ENCODE results near the gene FCSK. TPM values are rescaled to one million over a fixed set of nuclear protein-coding genes. Genes with fewer than 3 reads are reported as not detected.
A peak's percentile ranks its signal among the peaks of the same experiment; 100 is the strongest.

FCSK gene
- total RNA-seq, 6 experiments from 2014 or later, result 10.9 to 16.7 (median 13.4) TPM

GRCh38 chr16:70476272-70477020 is 22.1 kb downstream of the FCSK start:
- 58% methylated on average over 4 of the region's 13 CpGs for WGBS (ENCODE audit: insufficient coverage, low coverage, low lambda C conversion rate, missing lambda C conversion rate)
- H3K36me3 ChIP-seq, result peaks cover 0 to 48% (median 9%) of the 10 kb centered on the region in 4 donors
- ATAC-seq, result no peak

GRCh38 chr16:70478169-70478568 is 23.8 kb downstream of the FCSK start:
- Histone ChIP-seq H3K36me3 (peaks cover 0 to 52% (median 10%) of the 10 kb centered on the region in 4 donors), H3K27ac (no peak overlapping the region), H3K4me3 (no peak overlapping the region), H3K4me1 (no peaks in the 10 kb centered on the region), H3K9me3 (no peaks in the 10 kb centered on the region), H3K27me3 (no peaks in the 10 kb centered on the region)
- intact Hi-C loops (cut with DNase I), result no loop called here
- DNase-seq (peak in 1 of 3 donors; percentile 44), ATAC-seq (no peak)
- TF ChIP-seq POLR2A (IDR thresholded peaks at IDR 0.05) (no peak), CTCF (IDR thresholded peaks at IDR 0.05) (no peak)
- WGBS (ENCODE audit: insufficient coverage, low coverage, low lambda C conversion rate, missing lambda C conversion rate), result no CpG with 5 or more reads among the region's 8 CpGs

More at GRCh38 chr16:70476272-70477020, 22.1 kb downstream of the FCSK start:
- TF ChIP-seq CTCF (IDR thresholded peaks at IDR 0.05) (no peak), POLR2A (IDR thresholded peaks at IDR 0.05) (no peak)
- no peak overlapping the region for H3K4me3 ChIP-seq
- intact Hi-C loops (cut with DNase I), result no loop called here
- H3K4me1 ChIP-seq, result no peaks in the 10 kb centered on the region
- no peak overlapping the region for H3K27ac ChIP-seq
- H3K27me3 ChIP-seq, result no peaks in the 10 kb centered on the region
- H3K9me3 ChIP-seq, result no peaks in the 10 kb centered on the region
- DNase-seq, result no peak

GRCh38 chr16:70478912-70479341 is 24.5 kb downstream of the FCSK start:
- Histone ChIP-seq H3K9me3 (no peaks in the 10 kb centered on the region), H3K4me3 (no peak overlapping the region), H3K27ac (no peak overlapping the region), H3K27me3 (no peaks in the 10 kb centered on the region), H3K4me1 (no peaks in the 10 kb centered on the region), H3K36me3 (peaks cover 0 to 53% (median 13%) of the 10 kb centered on the region in 4 donors)
- peak in 2 of 4 donors; percentile 16 to 28 for ATAC-seq
- intact Hi-C loops (cut with DNase I), result no loop called here
- 40% methylated on average over 1 of the region's 10 CpGs for WGBS (ENCODE audit: insufficient coverage, low coverage, low lambda C conversion rate, missing lambda C conversion rate)
- TF ChIP-seq POLR2A (IDR thresholded peaks at IDR 0.05) (no peak), CTCF (IDR thresholded peaks at IDR 0.05) (no peak)
- peak in 1 of 3 donors; percentile 40 for DNase-seq

GRCh38 chr16:70480127-70481105 is 26.0 kb downstream of the FCSK start:
- 80% methylated on average over 1 of the region's 17 CpGs for WGBS (ENCODE audit: insufficient coverage, low coverage, low lambda C conversion rate, missing lambda C conversion rate)
- TF ChIP-seq POLR2A (IDR thresholded peaks at IDR 0.05) (no peak), CTCF (IDR thresholded peaks at IDR 0.05) (no peak)
- Histone ChIP-seq H3K27me3 (no peaks in the 10 kb centered on the region), H3K4me1 (no peaks in the 10 kb centered on the region), H3K4me3 (no peak overlapping the region), H3K36me3 (peaks cover 0 to 57% (median 15%) of the 10 kb centered on the region in 4 donors), H3K9me3 (no peaks in the 10 kb centered on the region), H3K27ac (no peak overlapping the region)
- intact Hi-C loops (cut with DNase I), result no loop called here
- no peak for ATAC-seq
- peak in 1 of 3 donors; percentile 45 for DNase-seq
